ENCODE results near the gene SHOX.
"Not testable (repeated sequence)": the region's sequence is repeated elsewhere in the genome, so short reads cannot be mapped to it uniquely, and the experiment has no call there.

Gene SHOX
- 0 reads per million in 4 donors for total RNA-seq

- DNase-seq = no peak
Measured at GRCh38 chrX:630612-631496, at the start of gene SHOX. TSS of gene SHOX (plus strand) at chrX:630791. CDS start at chrX:630898, 107 bp downstream.

GRCh38 chrX:581066-581465 is 49.5 kb upstream of the SHOX start:
- no peak for DNase-seq

- DNase-seq = no peak
Measured at GRCh38 chrX:581720-582298, 48.8 kb upstream of the SHOX start.

DNA sequence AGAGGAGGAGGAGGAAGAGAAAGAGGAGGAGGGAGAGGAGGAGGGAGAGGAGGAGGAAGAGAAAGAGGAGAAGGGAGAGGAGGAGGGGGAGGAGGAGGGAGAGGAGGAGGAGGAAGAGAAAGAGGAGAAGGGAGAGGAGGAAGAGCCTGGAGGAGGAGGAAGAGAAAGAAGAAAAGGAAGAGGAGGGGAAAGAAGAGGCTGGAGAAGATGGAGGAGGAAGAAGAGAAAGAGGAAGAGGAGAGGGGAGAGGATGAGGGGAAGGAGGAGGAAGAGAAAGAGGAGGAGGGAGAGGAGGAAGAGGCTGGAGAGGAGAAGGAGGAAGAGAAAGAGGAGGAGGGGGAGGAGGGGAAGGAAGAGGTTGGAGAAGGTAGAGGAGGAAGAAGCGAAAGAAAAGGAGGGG is 46.0 kb upstream of the SHOX start:
- no peak for DNase-seq

- no peak for DNase-seq
Measured at GRCh38 chrX:585115-585808, 45.3 kb upstream of the SHOX start.

DNA sequence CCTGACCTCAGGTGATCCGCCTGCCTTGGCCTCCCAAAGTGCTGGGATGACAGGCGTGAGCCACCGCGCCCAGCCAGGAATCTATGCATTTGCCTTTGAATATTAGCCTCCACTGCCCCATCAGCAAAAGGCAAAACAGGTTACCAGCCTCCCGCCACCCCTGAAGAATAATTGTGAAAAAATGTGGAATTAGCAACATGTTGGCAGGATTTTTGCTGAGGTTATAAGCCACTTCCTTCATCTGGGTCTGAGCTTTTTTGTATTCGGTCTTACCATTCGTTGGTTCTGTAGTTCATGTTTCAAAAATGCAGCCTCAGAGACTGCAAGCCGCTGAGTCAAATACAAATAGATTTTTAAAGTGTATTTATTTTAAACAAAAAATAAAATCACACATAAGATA is 44.2 kb upstream of the SHOX start:
- no peak for DNase-seq

GRCh38 chrX:589261-589660 is 41.3 kb upstream of the SHOX start:
- not testable (repeated sequence) for DNase-seq

DNA sequence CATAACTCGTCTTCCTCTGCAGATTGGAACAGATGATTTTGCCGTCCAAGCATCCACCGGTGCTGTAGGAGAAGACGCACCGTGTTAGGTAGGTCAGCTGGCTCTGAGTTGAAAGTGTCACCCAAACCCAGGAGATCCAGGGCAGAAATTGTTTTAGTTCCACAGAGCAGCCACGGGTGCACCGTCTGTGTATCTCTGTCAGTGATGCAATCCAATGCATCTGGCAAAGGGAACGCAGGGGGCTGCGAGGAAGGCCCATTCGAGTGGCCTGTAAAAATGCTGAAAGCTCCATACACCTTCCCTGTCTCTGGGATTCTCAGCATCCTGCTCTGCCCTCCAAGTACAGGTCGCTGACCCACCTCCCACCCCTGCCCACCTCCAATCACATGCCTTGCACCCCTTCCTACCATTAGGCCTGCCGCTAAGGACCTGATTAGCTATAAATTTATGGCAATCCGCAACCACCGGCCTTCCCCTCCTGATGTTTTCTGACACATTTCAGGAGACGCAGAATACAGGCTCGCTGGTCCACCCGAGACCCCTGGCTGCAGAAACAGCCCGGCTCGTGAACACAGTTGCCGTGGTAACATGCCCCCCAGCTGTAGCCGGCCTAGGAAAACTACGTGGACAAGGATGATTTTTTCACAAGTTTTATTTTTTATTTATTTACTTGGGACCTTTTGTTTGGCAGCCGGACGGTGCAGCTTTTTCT is 39.7 kb upstream of the SHOX start:
- no peak for DNase-seq

GRCh38 chrX:599837-600715 is 30.5 kb upstream of the SHOX start:
- DNase-seq = no peak

DNA sequence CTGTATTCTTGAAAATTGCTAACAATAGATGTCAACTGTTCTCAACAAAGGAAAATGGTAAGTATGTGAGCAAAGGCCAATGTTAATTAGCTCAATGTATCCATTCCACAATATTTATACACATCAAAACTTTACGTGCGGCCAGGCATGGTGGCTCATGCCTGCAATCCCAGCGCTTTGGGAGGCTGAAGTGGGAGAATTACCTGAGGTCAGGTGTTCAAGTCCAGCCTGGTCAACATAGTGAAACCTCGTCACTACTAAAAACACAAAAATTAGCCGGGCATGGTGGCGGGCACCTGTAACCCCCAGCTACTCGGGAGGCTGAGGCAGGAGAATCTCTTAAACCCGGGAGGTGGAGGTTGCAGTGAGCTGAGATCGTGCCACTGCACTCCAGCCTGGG is 27.6 kb upstream of the SHOX start:
- DNase-seq = not testable (repeated sequence)

DNA sequence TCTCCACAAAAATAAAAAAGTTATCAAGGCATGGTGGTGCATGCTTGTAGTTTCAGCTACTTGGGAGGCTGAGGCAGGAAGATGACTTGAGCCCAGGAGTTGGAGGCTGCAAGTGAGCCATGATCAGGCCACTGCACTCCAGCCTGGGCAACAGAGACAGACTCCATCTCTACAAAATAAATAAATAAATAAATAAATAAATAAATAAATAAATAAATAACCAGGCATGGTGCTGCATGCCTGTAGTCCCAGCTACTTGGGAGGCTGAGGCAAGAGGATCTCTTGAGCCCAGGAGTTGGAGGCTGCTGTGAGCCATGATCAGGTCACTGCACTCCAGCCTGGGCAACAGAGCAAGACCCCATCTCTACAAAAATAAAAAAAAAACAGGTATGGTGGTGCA is 26.0 kb upstream of the SHOX start:
- not testable (repeated sequence) for DNase-seq

GRCh38 chrX:608088-608487 is 22.5 kb upstream of the SHOX start:
- not testable (repeated sequence) for DNase-seq

DNA sequence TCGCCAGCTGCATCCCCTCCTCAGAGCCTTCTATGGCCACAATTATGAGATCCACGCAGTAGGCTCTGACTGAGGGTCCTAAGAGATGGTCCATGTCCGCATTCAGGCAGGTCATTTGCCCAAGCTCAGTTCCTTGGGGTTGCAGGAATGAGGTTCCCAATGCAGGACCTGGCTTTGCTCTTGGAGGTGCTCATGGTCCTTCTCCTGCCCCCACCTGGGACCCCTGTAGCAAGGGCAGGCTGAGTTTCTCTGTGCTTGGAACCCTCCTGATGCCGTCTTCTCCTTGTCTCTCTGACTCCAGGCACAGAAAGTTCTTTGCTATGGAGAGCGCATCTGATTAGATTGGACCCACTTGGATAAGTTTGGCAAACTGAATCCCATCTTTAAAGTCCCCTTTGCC is 16.5 kb upstream of the SHOX start:
- DNase-seq = no peak

GRCh38 chrX:617401-617800 is 13.2 kb upstream of the SHOX start:
- no peak for DNase-seq

GRCh38 chrX:617891-618290 is 12.7 kb upstream of the SHOX start:
- DNase-seq = no peak

DNA sequence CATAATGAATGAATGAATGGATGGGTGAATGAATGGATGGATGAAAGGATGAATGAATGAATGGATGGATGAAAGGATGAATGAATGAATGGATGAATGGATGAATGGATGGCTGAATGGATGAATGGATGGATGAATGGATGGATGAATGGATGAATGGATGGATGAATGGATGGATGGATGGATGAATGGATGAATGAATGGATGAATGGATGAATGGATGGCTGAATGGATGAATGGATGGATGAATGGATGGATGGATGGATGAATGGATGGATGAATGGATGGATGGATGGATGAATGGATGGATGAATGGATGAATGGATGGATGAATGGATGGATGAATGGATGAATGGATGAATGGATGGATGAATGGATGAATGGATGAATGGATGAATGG is 12.3 kb upstream of the SHOX start:
- not testable (repeated sequence) for DNase-seq

- DNase-seq = no peak
Measured at GRCh38 chrX:618761-619450, 11.7 kb upstream of the SHOX start.

- DNase-seq = no peak
Measured at GRCh38 chrX:619451-619811, 11.2 kb upstream of the SHOX start.

- no peak for DNase-seq
Measured at GRCh38 chrX:619812-620531, 10.6 kb upstream of the SHOX start.

DNA sequence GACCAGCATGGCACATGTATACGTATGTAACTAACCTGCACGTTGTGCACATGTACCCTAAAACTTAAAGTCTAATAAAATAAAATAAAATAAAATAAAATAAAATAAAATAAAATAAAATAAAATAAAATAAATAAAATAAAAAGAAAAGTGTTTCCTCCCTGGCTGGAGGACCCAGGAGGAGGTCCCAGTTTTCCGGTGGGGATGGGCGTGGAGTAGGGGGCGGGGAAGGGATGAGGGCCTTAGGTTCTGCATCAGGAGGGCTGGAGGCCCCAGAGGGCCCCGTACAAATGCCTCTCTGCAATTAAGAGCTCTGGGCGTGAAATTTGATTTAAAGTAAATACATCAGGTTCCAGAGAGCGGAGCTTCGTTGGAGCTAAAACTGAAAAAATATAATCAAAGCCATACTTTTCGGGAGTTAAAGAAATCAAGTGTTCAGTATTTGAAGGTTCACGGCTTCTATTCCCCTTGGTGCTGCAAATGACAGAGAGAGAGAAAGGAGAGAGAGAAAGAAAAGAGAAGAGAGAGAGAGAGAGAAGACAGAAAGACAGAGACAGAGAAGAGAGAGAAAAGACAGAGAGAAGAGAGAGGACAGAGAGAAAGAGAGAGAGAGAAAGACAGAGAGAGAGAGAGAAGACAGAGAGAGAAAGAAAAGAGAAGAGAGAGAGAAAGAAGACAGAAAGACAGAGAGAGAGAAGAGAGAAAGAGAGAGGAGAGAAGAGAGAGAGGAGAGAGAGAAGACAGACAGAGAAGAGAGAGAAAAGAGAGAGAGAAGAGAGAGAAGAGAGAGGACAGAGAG is 8.7 kb upstream of the SHOX start:
- no peak for DNase-seq

Measured in T-helper 1 cell (primary cell).